ENCODE data around the gene LRP8.

The LRP8 gene

DNA sequence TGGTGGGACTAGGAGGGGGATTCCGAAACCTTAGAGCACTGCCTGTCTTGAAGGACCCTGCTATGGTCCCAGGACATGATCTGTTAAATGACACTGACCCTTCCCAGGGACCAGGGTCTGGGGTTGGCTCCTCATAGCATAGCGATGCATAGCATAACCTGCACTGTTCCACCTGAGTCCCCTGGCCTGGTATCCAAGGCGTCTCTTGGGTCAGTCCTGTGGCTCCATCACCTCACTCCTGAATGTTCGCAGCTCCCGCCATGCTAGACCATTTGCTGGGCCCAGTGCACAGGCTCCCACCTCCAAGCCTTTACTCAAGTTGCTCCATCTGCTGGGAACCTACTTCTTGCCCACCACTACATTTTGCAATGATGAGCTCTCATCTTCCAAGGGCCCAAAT lies 50.5 kb downstream of the LRP8 start:
- Histone ChIP-seq H3K4me1 (ENCODE audit: control insufficient read depth, insufficient read depth, low read length) (no peaks in the 10 kb centered on the region), H3K9ac (ENCODE audit: low read length) (no peak overlapping the region), H3K9me3 (ENCODE audit: control insufficient read depth, insufficient read depth, low read depth, low read length) (no peaks in the 10 kb centered on the region), H3K27me3 (ENCODE audit: control insufficient read depth, insufficient read depth, low read length) (no peaks in the 10 kb centered on the region), H3K27ac (ENCODE audit: low read depth, low read length) (no peak overlapping the region), H3K4me3 (ENCODE audit: low read depth, low read length) (no peak overlapping the region), H3K36me3 (ENCODE audit: control insufficient read depth, insufficient read depth, low read length) (peaks cover 86% of the 10 kb centered on the region)

- no peak overlapping the region for H3K4me3 ChIP-seq (ENCODE audit: low read depth, low read length)
- H3K4me1 ChIP-seq (ENCODE audit: control insufficient read depth, insufficient read depth, low read length), result no peaks in the 10 kb centered on the region
- no peaks in the 10 kb centered on the region for H3K27me3 ChIP-seq (ENCODE audit: control insufficient read depth, insufficient read depth, low read length)
- H3K36me3 ChIP-seq (ENCODE audit: control insufficient read depth, insufficient read depth, low read length), result peaks cover 86% of the 10 kb centered on the region
- no peaks in the 10 kb centered on the region for H3K9me3 ChIP-seq (ENCODE audit: control insufficient read depth, insufficient read depth, low read depth, low read length)
- no peak overlapping the region for H3K27ac ChIP-seq (ENCODE audit: low read depth, low read length)
- no peak overlapping the region for H3K9ac ChIP-seq (ENCODE audit: low read length)
Measured at GRCh38 chr1:53276902-53277281, 51.0 kb downstream of the LRP8 start.

- no peaks in the 10 kb centered on the region for H3K4me1 ChIP-seq (ENCODE audit: control insufficient read depth, insufficient read depth, low read length)
- H3K4me3 ChIP-seq (ENCODE audit: low read depth, low read length), result no peak overlapping the region
- no peak overlapping the region for H3K9ac ChIP-seq (ENCODE audit: low read length)
- H3K9me3 ChIP-seq (ENCODE audit: control insufficient read depth, insufficient read depth, low read depth, low read length), result no peaks in the 10 kb centered on the region
- peaks cover 86% of the 10 kb centered on the region for H3K36me3 ChIP-seq (ENCODE audit: control insufficient read depth, insufficient read depth, low read length)
- no peaks in the 10 kb centered on the region for H3K27me3 ChIP-seq (ENCODE audit: control insufficient read depth, insufficient read depth, low read length)
- H3K27ac ChIP-seq (ENCODE audit: low read depth, low read length), result no peak overlapping the region
Measured at GRCh38 chr1:53276153-53276901, 51.5 kb downstream of the LRP8 start.

GRCh38 chr1:53275566-53275965 lies 52.3 kb downstream of the LRP8 start:
- Histone ChIP-seq H3K4me3 (ENCODE audit: low read depth, low read length) (no peak overlapping the region), H3K27me3 (ENCODE audit: control insufficient read depth, insufficient read depth, low read length) (no peaks in the 10 kb centered on the region), H3K27ac (ENCODE audit: low read depth, low read length) (no peak overlapping the region), H3K36me3 (ENCODE audit: control insufficient read depth, insufficient read depth, low read length) (peaks cover 86% of the 10 kb centered on the region), H3K9me3 (ENCODE audit: control insufficient read depth, insufficient read depth, low read depth, low read length) (no peaks in the 10 kb centered on the region), H3K9ac (ENCODE audit: low read length) (no peak overlapping the region), H3K4me1 (ENCODE audit: control insufficient read depth, insufficient read depth, low read length) (no peaks in the 10 kb centered on the region)

DNA sequence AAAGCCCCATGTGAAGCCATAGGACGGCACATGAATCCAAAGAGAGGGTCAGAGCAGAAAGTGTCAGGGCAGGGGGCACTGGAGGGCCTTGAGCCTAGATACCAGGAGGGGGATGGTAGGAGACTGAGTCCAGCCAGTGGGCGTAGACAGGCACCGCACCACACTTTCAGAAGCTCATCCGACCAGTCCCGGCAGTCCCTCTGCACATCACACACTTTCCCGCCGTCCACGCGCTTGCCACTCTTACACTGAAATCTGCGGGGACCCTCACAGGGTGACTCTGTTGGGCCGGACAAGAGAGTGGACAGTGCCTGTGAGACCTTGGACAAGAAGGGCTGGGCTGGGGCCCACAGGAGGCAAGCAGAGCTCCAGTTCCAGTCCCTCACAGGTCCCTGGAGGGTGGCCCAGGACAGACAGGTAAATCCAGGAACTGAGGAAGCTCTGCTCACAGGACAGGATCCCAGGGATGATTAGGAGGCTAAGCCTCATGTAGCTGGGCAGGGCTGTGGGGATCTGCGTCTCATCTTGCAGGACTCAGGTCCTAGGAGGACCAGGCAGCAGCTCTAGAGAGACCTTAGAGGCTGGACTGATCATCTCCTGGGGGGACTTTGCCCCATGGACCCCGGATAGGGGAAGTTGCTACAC lies 53.2 kb downstream of the LRP8 start:
- H3K4me1 ChIP-seq (ENCODE audit: control insufficient read depth, insufficient read depth, low read length), result no peaks in the 10 kb centered on the region
- no peaks in the 10 kb centered on the region for H3K27me3 ChIP-seq (ENCODE audit: control insufficient read depth, insufficient read depth, low read length)
- H3K36me3 ChIP-seq (ENCODE audit: control insufficient read depth, insufficient read depth, low read length), result peaks cover 86% of the 10 kb centered on the region
- no peak overlapping the region for H3K27ac ChIP-seq (ENCODE audit: low read depth, low read length)
- H3K9me3 ChIP-seq (ENCODE audit: control insufficient read depth, insufficient read depth, low read depth, low read length), result no peaks in the 10 kb centered on the region
- no peak overlapping the region for H3K4me3 ChIP-seq (ENCODE audit: low read depth, low read length)
- no peak overlapping the region for H3K9ac ChIP-seq (ENCODE audit: low read length)

- Histone ChIP-seq H3K9me3 (ENCODE audit: control insufficient read depth, insufficient read depth, low read depth, low read length) (no peaks in the 10 kb centered on the region), H3K36me3 (ENCODE audit: control insufficient read depth, insufficient read depth, low read length) (peaks cover 84% of the 10 kb centered on the region), H3K4me3 (ENCODE audit: low read depth, low read length) (no peak overlapping the region), H3K9ac (ENCODE audit: low read length) (no peak overlapping the region), H3K27me3 (ENCODE audit: control insufficient read depth, insufficient read depth, low read length) (no peaks in the 10 kb centered on the region), H3K27ac (ENCODE audit: low read depth, low read length) (no peak overlapping the region), H3K4me1 (ENCODE audit: control insufficient read depth, insufficient read depth, low read length) (no peaks in the 10 kb centered on the region)
Measured at GRCh38 chr1:53274026-53274425, 53.8 kb downstream of the LRP8 start.

DNA sequence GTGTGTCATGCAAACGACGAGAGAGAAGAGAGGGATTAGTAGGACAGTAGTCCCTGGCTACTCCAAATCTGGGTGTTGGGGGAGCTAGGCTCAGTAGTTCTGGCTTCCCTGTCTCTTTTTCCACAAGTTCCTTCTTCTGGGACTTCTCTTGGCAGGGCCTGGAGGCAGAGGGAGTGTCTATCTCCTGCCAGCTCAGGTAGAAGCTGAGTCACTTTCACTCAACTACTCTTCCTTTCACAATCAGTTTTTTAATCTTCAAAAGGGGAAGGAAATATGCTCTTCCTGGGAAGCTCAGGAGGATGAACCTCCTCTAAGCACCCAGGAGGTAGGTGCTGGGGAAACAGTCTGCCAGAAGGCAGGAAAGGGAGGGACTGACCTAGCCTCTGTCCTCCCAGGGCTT lies 54.3 kb downstream of the LRP8 start:
- Histone ChIP-seq H3K4me1 (ENCODE audit: control insufficient read depth, insufficient read depth, low read length) (no peaks in the 10 kb centered on the region), H3K27ac (ENCODE audit: low read depth, low read length) (no peak overlapping the region), H3K4me3 (ENCODE audit: low read depth, low read length) (no peak overlapping the region), H3K27me3 (ENCODE audit: control insufficient read depth, insufficient read depth, low read length) (no peaks in the 10 kb centered on the region), H3K9me3 (ENCODE audit: control insufficient read depth, insufficient read depth, low read depth, low read length) (no peaks in the 10 kb centered on the region), H3K9ac (ENCODE audit: low read length) (no peak overlapping the region), H3K36me3 (ENCODE audit: control insufficient read depth, insufficient read depth, low read length) (peaks cover 87% of the 10 kb centered on the region)

DNA sequence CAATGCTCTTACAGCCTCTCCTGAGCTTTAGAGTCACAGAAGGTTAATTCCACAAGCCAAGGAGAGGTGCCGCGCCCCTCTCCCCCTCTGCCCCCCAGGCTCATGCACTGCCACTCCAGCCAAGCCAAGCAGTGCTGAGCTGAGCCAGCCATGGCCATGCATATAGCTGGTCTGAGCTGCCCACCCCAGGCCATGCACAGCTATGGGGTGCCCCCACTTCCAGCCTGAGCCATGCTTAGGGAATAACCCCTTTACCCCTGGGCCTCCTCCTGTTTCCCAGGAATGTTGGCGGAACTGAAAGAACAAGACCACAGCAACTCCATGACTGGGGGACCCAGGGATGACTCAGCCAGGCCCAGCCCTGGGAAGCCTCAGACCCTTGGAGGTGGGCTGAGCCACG lies 55.5 kb downstream of the LRP8 start:
- H3K9ac ChIP-seq (ENCODE audit: low read length), result no peak overlapping the region
- no peak overlapping the region for H3K27ac ChIP-seq (ENCODE audit: low read depth, low read length)
- H3K36me3 ChIP-seq (ENCODE audit: control insufficient read depth, insufficient read depth, low read length), result peaks cover 91% of the 10 kb centered on the region

GRCh38 chr1:53271446-53272090 lies 56.3 kb downstream of the LRP8 start:
- H3K9me3 ChIP-seq (ENCODE audit: control insufficient read depth, insufficient read depth, low read depth, low read length), result no peaks in the 10 kb centered on the region

More for the DNA sequence above, 55.5 kb downstream of the LRP8 start:
- no peak overlapping the region for H3K4me3 ChIP-seq (ENCODE audit: low read depth, low read length)
- H3K9me3 ChIP-seq (ENCODE audit: control insufficient read depth, insufficient read depth, low read depth, low read length), result no peaks in the 10 kb centered on the region
- H3K27me3 ChIP-seq (ENCODE audit: control insufficient read depth, insufficient read depth, low read length), result no peaks in the 10 kb centered on the region
- H3K4me1 ChIP-seq (ENCODE audit: control insufficient read depth, insufficient read depth, low read length), result no peaks in the 10 kb centered on the region

GRCh38 chr1:53270873-53271272 lies 57.0 kb downstream of the LRP8 start:
- H3K4me3 ChIP-seq (ENCODE audit: low read depth, low read length), result no peak overlapping the region
- no peak overlapping the region for H3K9ac ChIP-seq (ENCODE audit: low read length)
- no peaks in the 10 kb centered on the region for H3K4me1 ChIP-seq (ENCODE audit: control insufficient read depth, insufficient read depth, low read length)
- peaks cover 95% of the 10 kb centered on the region for H3K36me3 ChIP-seq (ENCODE audit: control insufficient read depth, insufficient read depth, low read length)
- no peaks in the 10 kb centered on the region for H3K27me3 ChIP-seq (ENCODE audit: control insufficient read depth, insufficient read depth, low read length)
- no peaks in the 10 kb centered on the region for H3K9me3 ChIP-seq (ENCODE audit: control insufficient read depth, insufficient read depth, low read depth, low read length)
- no peak overlapping the region for H3K27ac ChIP-seq (ENCODE audit: low read depth, low read length)

More at GRCh38 chr1:53271446-53272090, 56.3 kb downstream of the LRP8 start:
- Histone ChIP-seq H3K27me3 (ENCODE audit: control insufficient read depth, insufficient read depth, low read length) (no peaks in the 10 kb centered on the region), H3K4me1 (ENCODE audit: control insufficient read depth, insufficient read depth, low read length) (no peaks in the 10 kb centered on the region), H3K27ac (ENCODE audit: low read depth, low read length) (no peak overlapping the region), H3K4me3 (ENCODE audit: low read depth, low read length) (no peak overlapping the region), H3K9ac (ENCODE audit: low read length) (no peak overlapping the region), H3K36me3 (ENCODE audit: control insufficient read depth, insufficient read depth, low read length) (peaks cover 91% of the 10 kb centered on the region)

DNA sequence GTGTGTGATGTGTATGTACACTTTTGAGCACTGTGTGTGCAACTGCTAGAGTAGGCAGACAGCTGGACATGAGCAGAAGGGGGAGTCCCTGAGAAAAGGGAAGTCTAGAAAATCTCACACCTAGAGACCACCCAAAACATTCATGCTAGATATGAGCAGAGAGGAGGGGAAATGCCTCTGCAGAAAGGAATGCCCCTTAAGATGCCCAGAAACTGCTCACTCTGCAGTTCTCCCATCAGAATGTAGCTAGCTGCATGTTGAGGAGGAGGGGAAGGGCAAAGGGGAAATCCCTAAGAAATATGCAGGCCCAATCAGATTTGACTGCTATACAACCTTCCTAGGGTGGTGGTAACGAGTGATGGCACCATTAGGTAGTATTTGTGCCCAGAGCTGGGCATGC lies 57.8 kb downstream of the LRP8 start:
- H3K36me3 ChIP-seq (ENCODE audit: control insufficient read depth, insufficient read depth, low read length), result peaks cover 95% of the 10 kb centered on the region
- no peaks in the 10 kb centered on the region for H3K9me3 ChIP-seq (ENCODE audit: control insufficient read depth, insufficient read depth, low read depth, low read length)
- no peak overlapping the region for H3K9ac ChIP-seq (ENCODE audit: low read length)
- H3K27me3 ChIP-seq (ENCODE audit: control insufficient read depth, insufficient read depth, low read length), result no peaks in the 10 kb centered on the region
- H3K4me3 ChIP-seq (ENCODE audit: low read depth, low read length), result no peak overlapping the region
- H3K27ac ChIP-seq (ENCODE audit: low read depth, low read length), result no peak overlapping the region
- H3K4me1 ChIP-seq (ENCODE audit: control insufficient read depth, insufficient read depth, low read length), result no peaks in the 10 kb centered on the region
